Activated T-cell treated with anti-CD3 and anti-CD28 coated beads for 4 hours (primary cell): Measurements from ENCODE around the gene SCAPER.

Experiments used
- DNase-seq: peaks from one replicate; pipeline ENCODE4 v3.0.0-alpha.2; 2020

SCAPER gene, protein sequence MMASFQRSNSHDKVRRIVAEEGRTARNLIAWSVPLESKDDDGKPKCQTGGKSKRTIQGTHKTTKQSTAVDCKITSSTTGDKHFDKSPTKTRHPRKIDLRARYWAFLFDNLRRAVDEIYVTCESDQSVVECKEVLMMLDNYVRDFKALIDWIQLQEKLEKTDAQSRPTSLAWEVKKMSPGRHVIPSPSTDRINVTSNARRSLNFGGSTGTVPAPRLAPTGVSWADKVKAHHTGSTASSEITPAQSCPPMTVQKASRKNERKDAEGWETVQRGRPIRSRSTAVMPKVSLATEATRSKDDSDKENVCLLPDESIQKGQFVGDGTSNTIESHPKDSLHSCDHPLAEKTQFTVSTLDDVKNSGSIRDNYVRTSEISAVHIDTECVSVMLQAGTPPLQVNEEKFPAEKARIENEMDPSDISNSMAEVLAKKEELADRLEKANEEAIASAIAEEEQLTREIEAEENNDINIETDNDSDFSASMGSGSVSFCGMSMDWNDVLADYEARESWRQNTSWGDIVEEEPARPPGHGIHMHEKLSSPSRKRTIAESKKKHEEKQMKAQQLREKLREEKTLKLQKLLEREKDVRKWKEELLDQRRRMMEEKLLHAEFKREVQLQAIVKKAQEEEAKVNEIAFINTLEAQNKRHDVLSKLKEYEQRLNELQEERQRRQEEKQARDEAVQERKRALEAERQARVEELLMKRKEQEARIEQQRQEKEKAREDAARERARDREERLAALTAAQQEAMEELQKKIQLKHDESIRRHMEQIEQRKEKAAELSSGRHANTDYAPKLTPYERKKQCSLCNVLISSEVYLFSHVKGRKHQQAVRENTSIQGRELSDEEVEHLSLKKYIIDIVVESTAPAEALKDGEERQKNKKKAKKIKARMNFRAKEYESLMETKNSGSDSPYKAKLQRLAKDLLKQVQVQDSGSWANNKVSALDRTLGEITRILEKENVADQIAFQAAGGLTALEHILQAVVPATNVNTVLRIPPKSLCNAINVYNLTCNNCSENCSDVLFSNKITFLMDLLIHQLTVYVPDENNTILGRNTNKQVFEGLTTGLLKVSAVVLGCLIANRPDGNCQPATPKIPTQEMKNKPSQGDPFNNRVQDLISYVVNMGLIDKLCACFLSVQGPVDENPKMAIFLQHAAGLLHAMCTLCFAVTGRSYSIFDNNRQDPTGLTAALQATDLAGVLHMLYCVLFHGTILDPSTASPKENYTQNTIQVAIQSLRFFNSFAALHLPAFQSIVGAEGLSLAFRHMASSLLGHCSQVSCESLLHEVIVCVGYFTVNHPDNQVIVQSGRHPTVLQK (N-terminal part only)

DNA sequence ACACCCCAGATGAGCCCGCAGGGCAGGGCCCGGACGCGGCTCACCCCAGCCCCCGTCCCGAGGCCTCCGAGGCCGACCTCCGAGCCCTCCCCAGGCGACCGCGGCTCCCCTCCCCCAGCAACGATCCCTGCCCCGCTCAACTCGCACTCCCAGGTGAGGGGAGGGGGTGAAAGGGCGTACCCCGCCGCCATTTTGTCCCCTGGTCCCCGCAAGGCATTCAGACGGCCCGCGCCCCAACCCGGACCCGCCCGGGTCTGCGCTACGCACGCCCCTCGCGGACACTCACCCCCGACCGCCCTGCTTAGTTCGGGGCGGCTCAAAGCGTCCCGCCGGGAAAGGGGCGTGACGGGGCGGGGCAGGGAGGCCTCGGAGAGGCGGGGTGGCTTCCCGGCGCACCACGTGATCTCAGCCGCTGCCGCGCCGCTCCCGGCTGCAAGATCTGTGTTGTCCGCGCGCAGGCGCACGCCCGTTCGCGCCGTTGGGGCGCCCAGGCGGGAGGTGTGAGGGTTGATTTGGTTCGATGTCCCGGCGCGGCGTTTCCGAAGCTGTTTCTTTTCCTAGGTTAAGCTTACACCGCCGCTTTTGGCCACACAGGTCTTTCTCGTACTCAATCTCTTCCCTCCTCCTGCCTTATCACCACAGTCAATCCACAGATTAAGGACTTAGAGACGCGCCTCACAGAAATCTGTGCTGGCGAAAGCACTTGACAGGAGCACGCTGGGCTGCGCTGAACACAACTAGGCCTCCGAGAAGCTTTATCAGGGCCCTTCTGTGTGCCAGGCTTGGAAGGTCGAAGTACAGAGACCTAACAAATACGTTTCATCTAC is at the start of gene SCAPER:
Gene SCAPER, minus strand, starts transcription at position 328 of the 827 bp plus-strand sequence. CDS start 21,523 bp downstream, outside the sequence.
- DNase-seq: peak; percentile 87

DNA sequence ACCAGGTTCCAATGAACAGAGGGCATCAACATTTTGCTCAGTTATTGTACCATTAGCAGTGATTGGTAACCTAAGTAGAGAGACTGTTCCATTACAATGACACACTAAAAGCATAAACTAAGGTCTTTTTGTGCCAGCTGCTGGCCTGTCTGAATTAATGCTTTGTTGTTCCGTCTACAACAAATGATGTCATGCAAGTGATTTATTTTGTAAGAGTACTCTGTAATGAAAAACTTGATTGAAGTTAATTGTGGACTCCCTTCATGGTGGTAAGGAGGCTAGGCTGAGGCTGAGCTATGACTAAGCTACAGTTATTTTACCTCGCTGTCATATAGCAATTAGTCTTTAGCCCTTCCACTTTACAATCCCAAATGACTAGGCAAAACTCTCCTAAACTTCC is 49.6 kb upstream of the SCAPER start:
- DNase-seq: no peak

DNA sequence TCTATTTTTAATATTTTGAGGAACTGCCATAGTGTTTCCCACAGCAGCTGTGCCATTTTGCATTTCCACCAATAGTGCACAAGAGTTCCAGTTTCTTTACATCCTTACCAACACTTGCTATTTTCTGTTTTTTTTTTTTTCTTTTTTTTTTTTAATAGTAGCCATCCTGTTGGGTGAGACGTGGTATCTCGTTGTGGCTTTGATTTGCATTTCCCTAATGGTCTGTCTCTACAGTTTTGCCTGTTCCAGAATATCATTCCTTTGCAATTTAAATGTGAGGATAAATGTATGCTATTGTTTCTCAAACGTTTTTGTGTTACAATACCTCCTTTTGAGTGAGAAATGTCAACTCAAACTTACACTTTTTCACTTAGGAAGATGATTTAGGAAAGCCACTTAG is 48.8 kb upstream of the SCAPER start:
- no peak for DNase-seq

DNA sequence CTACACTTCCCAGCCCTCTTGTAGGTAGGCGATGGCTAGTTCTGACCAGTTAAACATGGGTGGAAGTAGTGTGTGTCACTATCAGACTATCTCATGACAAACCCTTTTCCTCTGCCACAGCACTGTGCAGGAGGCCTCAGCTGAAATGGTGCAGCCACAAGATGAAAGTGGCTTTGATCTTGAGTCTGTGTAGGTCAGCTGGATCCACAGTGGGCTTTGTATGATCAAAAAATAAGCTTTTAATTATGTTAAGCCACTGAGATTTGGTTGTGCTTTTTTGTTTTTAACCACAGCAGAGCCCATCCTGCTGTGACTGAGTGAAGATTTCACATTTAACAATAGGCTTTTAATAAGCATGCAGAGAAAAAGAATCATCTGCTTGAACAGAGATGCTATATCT is 46.1 kb upstream of the SCAPER start:
- no peak for DNase-seq

DNA sequence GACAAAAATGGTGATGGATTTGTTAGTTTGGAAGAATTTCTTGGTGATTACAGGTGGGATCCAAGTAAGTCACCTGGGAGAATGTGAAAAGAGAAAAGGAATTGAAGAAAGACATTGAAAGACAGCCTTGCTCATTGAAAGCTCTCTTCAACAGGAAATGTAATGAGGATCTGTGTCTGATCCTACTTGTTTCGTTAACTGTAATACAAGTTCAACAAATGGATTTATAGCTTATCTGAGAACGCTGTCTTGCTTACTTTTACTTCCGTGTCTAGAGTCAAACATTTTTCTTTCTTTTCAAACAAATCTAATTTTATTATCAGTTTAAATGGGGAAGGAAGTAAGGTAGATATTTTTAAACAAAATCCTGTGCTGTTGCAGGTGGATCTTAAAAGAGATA is 42.3 kb upstream of the SCAPER start:
- no peak for DNase-seq

DNA sequence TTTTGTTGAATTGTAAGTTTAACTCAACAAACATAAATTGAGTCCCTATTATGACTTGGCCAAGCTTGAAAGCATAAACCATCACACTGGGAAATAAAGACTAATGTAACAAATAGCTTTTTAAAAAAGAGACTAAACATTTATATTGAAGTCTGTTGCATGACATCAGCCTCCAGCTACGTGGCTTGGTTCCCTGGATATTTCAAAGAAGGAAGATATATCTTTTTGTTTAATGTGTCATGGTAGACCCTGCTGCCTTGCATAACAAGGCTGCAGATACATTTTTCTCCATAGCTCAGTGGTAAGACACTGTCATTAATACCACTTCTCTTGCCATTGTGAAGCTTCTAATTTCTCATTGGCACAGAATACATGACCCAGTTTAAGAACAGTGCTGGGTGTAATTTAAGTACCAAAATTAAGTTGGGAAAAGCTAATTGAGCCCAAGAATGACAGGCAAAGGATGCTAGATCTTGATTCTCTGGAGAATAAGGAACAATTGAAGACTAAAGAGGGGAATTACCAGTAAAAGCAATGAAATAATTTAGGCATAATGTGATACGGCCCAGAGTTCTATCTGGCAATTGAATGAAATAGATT is 40.5 kb upstream of the SCAPER start:
- no peak for DNase-seq

DNA sequence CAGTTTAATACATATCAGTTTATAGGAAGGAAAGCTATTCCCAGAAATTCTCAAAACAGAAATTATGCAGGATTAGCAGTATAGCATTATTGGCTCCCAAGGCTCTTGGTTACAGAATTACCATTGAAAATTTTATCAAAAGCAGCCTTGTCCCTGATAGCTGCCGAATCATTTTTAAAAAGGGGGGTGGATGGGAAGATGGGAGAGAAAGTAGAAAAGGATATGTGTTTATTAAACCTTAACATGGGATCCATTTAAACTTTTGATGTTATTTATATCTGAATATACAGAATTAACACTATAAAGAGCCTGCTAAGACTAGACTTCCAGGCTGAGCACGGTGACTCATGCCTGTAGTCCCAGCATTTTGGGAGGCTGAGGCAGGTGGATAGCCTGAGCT is 37.2 kb upstream of the SCAPER start:
- no peak for DNase-seq

DNA sequence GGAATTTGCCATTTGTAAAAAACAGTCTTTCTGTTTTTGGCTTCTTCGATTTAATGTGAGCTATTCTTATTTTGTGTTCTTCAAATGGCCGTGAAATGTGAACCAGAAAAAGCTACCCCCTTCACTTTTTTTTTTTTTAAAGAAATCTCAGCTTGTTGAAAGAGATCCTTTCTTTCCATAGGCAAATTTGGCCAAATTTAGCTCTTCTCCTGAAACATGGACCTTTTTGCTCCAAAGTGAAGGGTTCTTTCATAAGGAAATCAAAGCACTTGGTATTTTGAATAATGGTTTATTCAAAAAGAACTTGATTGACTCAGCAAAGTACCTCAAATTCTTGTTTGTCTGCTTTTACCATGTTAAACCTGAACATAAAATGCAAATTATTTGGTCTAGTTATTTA is 36.5 kb upstream of the SCAPER start:
- DNase-seq: no peak

DNA sequence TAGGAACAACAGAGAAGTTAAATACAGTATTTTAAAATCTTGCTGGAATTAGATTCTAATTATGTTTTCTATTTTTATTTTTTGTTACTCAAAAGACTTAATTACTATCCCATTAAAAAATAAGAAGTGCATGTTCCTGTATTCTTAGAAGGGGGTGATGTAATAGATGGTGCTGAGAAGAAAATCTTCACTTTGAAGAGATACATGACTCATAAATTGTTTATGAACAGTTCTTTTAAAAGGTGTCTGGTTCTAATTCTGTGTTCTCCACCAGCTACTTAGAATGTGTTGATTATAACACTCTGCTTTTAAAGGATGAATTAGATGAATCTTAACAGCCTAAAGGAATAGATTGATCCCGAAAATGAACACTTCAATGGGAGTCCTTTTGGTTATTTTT is 34.6 kb upstream of the SCAPER start:
- no peak for DNase-seq

DNA sequence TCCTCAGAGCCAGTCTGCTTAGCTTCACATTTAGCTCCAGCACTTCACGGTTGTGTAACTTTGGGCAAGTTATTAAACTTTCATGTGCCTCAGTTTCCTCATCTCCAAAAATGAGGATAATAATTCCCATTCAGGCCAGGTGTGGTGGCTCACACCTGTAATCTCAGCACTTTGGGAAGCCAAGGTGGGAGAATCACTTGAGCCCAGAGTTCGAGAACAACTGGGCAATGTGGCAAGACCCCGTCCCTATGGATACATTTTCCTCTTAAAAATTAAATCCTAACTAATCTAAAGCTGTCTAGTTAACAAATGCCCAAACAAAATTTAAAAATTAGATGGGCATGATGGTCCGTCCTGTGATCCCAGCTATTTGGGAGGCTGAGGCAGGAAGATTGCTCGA is 33.6 kb upstream of the SCAPER start:
- no peak for DNase-seq

DNA sequence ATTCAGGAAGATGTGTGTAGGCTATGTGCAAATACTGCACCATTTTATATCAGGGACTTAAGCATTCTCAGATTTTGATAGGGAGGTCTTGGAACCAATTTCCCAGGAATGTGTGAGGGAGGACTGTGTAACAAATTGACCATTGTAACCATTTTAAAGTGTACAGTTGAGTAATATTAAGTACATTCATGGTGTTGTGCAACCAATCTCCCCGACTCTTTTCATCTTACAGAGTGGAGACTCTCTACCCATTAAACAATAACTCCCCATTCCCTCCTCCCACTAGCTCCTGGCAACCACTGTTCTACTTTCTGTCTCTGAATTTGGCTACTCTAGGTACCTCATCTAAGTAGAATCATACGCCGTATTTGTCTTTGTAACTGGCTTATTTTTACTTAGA is 31.5 kb upstream of the SCAPER start:
- no peak for DNase-seq

DNA sequence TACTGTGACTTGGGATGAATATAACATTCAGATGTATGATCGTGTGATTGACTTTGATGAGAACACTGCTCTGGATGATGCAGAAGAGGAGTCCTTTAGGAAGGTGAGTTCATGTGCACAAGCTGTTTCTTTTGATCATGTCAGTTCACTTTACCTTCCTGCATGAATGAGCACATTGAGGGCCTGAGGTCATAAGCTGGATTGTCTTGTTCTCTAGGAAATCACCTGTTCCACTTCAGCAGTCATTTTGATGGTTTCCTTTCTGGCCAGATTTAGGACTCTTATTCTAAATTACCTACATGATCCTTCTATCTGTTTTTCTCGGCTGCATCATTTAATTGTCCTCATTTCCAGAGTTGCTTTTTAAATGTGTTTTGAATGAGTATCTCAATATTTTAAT is 30.5 kb upstream of the SCAPER start:
- no peak for DNase-seq

DNA sequence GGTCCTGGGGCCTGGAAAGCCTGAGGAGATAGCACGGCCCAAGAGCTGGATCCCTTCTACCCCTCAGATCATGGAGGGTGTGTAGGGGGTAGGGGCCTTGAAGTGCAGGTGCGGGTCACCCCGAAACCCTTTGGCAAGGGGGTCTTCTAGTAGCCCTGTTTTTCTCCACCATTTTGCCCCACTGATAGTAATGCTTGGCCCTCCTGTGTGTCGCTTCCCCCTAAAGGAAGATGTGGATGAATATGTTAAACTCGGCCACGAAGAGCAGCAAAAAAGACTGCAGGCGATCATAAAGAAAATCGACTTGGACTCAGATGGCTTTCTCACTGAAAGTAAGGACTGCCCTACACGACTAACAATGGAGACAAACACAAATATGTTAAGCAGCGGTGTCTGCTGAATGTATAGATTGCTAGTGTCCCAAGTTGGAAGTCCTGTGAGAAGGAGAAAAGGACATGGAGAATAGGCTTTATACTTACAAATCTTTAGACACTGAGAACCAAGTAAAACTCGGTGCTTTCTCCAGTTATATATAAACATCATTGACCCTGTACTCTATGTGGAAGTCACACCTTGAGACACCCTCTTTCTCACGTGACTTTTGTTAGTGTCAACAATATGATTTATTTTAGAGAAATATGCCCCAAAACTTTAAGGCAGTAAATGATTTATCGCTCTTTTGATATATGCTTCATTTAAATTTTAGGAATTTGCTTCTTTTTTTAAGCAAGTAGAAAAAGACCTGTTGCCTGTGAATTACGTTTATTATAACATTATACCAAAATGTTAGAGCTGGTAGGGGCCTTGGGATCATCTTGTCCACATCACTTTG is 27.2 kb upstream of the SCAPER start:
- no peak for DNase-seq

DNA sequence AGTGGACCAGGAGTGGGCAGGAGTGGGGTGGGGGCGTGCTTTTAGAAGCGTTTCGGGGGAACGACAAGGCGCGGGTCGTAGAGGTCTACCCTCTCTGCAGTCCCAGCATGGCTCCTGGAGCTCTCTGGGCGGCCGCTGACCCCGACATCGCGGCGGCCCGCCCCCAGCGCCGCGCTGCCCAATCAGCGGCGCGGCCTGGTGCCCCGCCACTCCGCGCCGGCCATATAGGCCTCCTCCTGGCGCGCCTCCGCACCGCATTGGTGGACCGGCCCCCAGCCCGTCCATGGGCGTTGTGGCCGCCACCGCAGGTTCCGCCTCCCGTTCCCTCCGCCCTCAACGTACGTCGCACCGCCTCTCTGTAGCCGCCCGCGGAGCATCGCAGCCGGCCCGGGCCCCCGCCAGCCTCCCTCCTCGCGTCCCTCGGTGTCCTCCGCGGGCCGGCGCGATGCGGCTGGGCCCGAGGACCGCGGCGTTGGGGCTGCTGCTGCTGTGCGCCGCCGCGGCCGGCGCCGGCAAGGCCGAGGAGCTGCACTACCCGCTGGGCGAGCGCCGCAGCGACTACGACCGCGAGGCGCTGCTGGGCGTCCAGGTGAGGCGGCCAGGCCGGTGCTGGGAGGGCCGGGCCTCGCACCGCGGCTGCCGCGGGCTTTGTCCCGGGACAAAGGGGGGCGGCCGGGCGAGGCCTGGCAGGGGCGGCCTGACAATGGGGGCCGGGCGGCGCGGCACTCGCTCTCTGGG is 26.4 kb upstream of the SCAPER start, which contains the start of gene RCN2:
Gene RCN2, plus strand, starts transcription at position 353 of the 738 bp plus-strand sequence. Its CDS starts 93 bp downstream, at position 446.
- peak; percentile 78 for DNase-seq

DNA sequence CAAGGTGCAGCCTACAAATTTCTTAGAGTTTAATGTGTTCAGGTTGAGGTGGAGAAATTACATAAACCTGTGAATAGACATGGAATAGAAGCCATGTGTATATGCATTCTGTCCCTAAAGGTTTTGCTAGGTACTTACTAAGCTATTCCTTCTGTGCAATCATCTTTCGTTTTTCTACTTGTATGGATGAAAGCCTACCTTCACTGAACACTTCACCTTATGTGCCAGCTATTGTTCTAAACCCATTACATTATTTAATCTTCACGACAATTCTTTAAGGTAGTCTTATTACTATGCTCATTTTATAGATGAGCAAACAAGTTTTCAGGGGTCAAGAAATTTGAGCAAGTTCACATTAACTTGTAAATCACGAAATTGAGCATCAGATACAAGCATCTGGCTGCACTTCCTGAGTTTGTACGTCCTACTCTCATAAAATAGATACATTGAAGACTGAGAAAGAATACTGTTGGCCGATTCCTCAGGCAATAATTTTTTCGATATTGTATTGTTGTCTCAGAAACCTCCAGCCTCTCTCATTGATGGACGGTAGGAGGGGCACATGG is 25.8 kb upstream of the SCAPER start:
- no peak for DNase-seq

DNA sequence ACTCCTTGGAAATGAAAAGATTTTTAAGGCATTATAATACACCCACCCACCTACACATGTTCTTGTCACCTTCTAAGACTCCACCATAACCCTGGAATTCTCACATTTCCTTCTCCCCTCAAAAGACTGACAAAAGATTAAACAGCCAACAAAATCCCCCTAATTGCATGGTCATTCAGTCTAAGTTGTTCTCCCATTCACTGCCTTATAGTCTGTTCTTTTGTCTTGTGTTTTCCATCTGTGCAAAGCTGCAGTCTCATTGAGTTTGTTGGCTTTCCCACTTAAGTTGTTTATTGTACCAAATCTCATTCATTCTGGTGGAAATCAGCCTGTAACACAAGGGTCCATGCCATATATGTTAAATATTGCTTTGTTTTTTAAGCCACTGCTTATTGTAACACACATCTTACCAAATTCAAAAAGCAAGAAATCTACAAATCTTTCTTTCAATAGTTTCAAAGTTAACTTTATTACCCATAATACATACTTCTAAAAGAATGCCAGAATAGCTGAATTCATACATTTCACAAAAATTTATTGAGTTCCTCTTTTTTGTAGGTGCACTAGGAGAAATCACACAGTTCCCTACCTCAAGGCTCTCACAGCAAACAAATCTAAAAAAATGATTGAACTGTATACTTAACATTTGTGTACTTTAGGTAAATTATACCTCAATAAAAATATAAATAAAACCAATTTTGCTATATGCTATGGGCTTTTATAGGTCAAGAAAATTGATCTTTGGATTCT is 24.0 kb upstream of the SCAPER start:
- DNase-seq: no peak

DNA sequence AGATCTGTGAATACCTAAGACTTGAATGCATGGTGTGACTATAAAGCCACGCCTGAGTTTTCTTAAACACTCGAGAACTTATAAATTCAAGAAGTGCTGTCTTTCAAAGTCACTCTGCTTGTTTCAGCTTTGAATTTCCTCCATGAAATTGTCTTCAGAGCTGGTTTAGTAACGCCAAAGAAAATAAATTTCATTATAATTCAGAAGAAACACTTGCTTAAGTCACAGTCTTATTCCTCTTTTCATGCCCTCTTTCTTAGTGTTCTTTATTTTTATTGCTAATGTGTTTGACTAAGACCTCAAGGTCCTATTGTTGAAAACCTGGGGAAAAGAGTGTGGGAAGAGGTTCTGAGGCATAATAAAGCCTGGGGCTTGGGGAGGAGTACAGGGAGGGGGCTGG is 23.1 kb upstream of the SCAPER start:
- no peak for DNase-seq

DNA sequence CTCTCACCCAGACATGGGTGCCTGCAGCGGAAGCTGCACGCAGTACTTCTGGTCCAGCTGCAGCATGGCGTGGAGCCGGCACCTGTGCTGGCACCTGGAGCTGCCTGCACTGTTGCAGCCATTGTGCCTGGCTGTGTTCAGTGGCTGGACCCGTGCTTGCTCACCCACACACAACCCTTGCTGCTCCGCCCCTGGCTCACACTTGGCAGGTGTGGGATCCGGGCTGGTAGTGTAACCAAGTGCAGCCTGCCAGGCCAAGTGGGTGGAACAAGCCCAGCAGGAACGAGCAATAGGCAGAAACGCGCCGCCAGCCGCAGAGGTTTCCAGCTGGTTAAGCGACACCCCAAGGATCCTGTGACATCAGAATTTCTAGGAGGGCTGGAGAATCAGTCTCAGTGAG is 11.2 kb upstream of the SCAPER start:
- DNase-seq: no peak

DNA sequence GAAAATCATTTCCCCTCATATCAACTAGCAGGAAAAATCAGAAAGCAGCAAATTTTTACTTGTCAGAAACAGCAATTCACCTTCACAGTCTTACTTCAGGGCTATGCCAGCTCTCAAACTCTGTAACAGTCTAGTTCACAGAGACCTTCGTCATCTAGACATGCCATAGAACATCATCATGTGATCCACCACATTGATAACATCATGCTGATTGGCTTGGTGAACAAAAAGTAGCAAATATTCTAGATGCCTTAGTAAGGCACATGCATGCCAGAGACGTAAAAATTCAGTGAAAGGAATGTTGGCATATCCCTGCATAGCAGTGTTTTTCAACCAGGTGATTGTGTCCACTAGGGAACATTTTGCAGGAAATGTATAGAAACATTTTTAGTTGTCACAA is 8.6 kb upstream of the SCAPER start:
- DNase-seq: no peak
